ENCODE data around the gene NT5DC3.

GRCh38 chr12:103772367-103773108 lies 68.5 kb downstream of the NT5DC3 start:
- TF ChIP-seq CTCF (IDR thresholded peaks at IDR 0.05; ENCODE audit: low read length) (no peak), EZH2phosphoT487 (IDR thresholded peaks at IDR 0.05; ENCODE audit: low read length) (no peak), EZH2 (optimal IDR thresholded peaks at IDR 0.05; ENCODE audit: low read depth, low read length) (no peak)

All from MM.1S (cell line).